Measurements from ENCODE around the gene RASA2. TPM values are rescaled to one million over a fixed set of nuclear protein-coding genes. Genes with fewer than 3 reads are reported as not detected.

Gene RASA2
- total RNA-seq, 1 donor from 2014 or later, result 13.2 TPM

DNA sequence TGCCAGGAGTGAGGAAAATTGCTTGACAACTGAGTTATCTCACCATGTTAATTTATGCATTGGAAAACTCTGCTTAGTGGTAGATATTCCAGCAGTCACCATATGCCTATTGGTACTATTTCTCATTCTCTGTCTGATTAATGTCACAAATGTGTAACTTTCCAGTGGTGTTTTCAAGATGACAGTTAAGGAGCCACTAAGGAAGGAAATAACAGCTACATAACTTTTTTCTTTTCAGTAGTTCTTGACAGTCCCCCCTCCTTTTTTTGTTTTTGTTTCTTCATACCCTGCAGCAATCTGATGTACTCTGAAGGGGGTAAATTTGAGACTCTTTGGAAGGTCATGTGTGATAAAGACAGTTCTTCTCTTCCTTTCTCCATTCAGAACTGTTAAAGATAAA lies 13.1 kb downstream of the RASA2 start:
- no peak for DNase-seq
- TF ChIP-seq, protein P1, sequence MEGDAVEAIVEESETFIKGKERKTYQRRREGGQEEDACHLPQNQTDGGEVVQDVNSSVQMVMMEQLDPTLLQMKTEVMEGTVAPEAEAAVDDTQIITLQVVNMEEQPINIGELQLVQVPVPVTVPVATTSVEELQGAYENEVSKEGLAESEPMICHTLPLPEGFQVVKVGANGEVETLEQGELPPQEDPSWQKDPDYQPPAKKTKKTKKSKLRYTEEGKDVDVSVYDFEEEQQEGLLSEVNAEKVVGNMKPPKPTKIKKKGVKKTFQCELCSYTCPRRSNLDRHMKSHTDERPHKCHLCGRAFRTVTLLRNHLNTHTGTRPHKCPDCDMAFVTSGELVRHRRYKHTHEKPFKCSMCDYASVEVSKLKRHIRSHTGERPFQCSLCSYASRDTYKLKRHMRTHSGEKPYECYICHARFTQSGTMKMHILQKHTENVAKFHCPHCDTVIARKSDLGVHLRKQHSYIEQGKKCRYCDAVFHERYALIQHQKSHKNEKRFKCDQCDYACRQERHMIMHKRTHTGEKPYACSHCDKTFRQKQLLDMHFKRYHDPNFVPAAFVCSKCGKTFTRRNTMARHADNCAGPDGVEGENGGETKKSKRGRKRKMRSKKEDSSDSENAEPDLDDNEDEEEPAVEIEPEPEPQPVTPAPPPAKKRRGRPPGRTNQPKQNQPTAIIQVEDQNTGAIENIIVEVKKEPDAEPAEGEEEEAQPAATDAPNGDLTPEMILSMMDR (IDR thresholded peaks at IDR 0.05; ENCODE audit: partially characterized antibody, unreplicated experiment), result no peak
- Mint-ChIP-seq H3K27ac (ENCODE audit: unreplicated experiment) (no peak overlapping the region), H3K27me3 (ENCODE audit: unreplicated experiment) (no peaks in the 10 kb centered on the region), H3K9me3 (ENCODE audit: unreplicated experiment) (no peaks in the 10 kb centered on the region), H3K4me3 (ENCODE audit: unreplicated experiment) (no peak overlapping the region), H3K4me1 (ENCODE audit: low read depth, unreplicated experiment) (no peaks in the 10 kb centered on the region), H3K36me3 (ENCODE audit: unreplicated experiment) (no peaks in the 10 kb centered on the region)

DNA sequence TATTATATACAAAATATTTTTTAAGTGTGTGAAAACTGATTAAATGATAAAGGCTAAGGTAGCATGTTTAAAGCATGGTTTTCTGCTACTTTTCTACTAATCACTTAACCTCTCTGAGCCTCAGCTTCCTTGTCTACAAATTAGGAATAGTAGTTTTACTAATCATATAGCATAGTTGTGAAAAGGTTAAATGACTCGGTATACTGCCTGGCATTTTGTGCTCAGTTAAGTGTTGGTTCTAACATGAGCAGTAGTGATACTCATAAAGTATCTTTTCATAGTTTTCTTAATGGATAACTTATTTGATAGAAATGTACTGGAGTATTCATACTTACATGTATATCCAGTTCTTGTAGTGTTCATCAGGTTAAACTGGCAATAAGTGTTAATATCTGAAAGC lies 13.6 kb downstream of the RASA2 start:
- Mint-ChIP-seq H3K4me3 (ENCODE audit: unreplicated experiment) (no peak overlapping the region), H3K36me3 (ENCODE audit: unreplicated experiment) (no peaks in the 10 kb centered on the region), H3K27ac (ENCODE audit: unreplicated experiment) (no peak overlapping the region), H3K27me3 (ENCODE audit: unreplicated experiment) (no peaks in the 10 kb centered on the region), H3K4me1 (ENCODE audit: low read depth, unreplicated experiment) (no peaks in the 10 kb centered on the region), H3K9me3 (ENCODE audit: unreplicated experiment) (no peaks in the 10 kb centered on the region)
- TF ChIP-seq, protein P1 (IDR thresholded peaks at IDR 0.05; ENCODE audit: partially characterized antibody, unreplicated experiment), result no peak
- no peak for DNase-seq

DNA sequence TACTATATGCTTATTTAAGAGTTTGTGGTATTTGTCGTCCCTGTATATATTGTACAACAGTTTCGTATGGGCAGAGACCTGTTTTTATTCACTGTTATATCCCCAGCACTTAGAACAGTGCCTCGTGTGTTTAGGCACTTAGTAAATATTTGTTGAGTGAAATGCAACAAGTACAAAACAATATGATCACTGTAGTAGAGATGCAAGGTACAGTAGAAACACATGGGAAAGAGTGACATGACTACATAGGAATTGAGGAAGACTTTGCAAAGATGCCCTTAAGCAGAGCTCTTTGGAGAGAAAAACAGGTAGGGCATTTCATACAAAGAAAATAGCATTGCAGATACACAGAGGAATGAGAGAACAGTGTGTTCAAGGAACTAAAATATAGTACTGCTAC lies 18.3 kb downstream of the RASA2 start:
- DNase-seq, result no peak
- no peaks in the 10 kb centered on the region for H3K4me1 Mint-ChIP-seq (ENCODE audit: low read depth, unreplicated experiment)
- H3K4me3 Mint-ChIP-seq (ENCODE audit: unreplicated experiment), result no peak overlapping the region
- no peaks in the 10 kb centered on the region for H3K9me3 Mint-ChIP-seq (ENCODE audit: unreplicated experiment)
- no peaks in the 10 kb centered on the region for H3K36me3 Mint-ChIP-seq (ENCODE audit: unreplicated experiment)
- TF ChIP-seq, protein P1 (IDR thresholded peaks at IDR 0.05; ENCODE audit: partially characterized antibody, unreplicated experiment), result no peak
- H3K27ac Mint-ChIP-seq (ENCODE audit: unreplicated experiment), result no peak overlapping the region
- no peaks in the 10 kb centered on the region for H3K27me3 Mint-ChIP-seq (ENCODE audit: unreplicated experiment)

DNA sequence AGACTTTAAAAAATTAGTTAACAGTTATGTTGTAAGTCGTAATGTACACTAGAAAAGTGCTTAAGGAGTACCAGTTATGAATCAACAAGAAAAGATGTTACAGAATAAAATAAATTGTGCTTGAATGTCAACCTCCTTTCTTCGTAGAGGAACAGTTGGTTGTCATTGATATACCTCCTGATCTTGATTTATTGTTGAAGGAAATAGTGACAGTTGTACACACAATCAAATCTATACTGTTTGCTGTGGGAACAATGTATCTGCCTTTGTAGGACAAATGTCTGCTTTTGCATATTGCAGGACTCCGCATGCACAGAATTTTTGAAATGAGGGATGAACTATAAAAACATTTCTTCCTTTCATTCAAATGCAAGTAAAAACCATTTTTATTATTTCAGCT lies 19.2 kb downstream of the RASA2 start:
- Mint-ChIP-seq H3K4me1 (ENCODE audit: low read depth, unreplicated experiment) (no peaks in the 10 kb centered on the region), H3K4me3 (ENCODE audit: unreplicated experiment) (no peak overlapping the region), H3K27ac (ENCODE audit: unreplicated experiment) (no peak overlapping the region), H3K36me3 (ENCODE audit: unreplicated experiment) (no peaks in the 10 kb centered on the region), H3K27me3 (ENCODE audit: unreplicated experiment) (no peaks in the 10 kb centered on the region), H3K9me3 (ENCODE audit: unreplicated experiment) (no peaks in the 10 kb centered on the region)
- no peak for DNase-seq
- TF ChIP-seq, protein P1 (IDR thresholded peaks at IDR 0.05; ENCODE audit: partially characterized antibody, unreplicated experiment), result no peak

DNA sequence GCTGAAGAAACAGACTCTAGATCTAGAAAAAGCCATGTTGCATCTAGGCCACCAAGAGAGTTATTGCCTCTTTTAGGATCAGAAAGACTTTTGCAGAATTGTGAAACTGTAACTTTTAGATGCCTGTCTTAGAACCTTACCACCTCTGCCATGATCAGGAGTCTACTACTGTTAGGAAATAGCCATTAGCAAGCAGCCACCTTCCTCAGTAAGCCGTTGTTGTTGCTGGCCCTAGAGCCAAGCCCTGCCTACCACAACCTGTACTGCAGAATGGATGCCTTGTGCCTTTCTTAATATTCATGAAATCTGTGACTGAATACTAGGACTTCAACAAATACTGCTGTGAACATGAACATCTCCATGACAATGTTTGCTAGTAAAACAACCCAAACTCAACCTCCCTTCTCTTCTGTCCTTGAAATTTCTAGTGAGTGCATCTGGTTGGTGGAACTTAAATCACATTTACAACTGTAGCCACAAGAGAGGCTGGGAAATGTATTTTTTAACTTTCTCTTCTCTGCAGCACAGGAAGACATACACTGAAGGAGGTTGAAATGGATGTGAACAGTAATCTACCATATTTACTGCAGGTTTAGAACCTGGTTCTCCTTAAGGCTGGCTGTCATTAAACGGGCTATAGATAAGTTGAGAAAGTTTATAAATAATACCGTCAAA lies 20.7 kb downstream of the RASA2 start:
- H3K27ac Mint-ChIP-seq (ENCODE audit: unreplicated experiment), result no peak overlapping the region
- H3K36me3 Mint-ChIP-seq (ENCODE audit: unreplicated experiment), result no peaks in the 10 kb centered on the region
- H3K4me1 Mint-ChIP-seq (ENCODE audit: low read depth, unreplicated experiment), result no peaks in the 10 kb centered on the region
- no peak overlapping the region for H3K4me3 Mint-ChIP-seq (ENCODE audit: unreplicated experiment)
- TF ChIP-seq, protein P1 (IDR thresholded peaks at IDR 0.05; ENCODE audit: partially characterized antibody, unreplicated experiment), result no peak
- H3K9me3 Mint-ChIP-seq (ENCODE audit: unreplicated experiment), result no peaks in the 10 kb centered on the region
- H3K27me3 Mint-ChIP-seq (ENCODE audit: unreplicated experiment), result no peaks in the 10 kb centered on the region
- DNase-seq, result no peak

All from glutamatergic neuron (in vitro differentiated cells).